K562 (cell line): Measurements from ENCODE around the gene CHPF2. TPM values are rescaled to one million over a fixed set of nuclear protein-coding genes. Genes with fewer than 3 reads are reported as not detected.

Experiments
- ETV5 ChIP-seq: sonication (generic); formaldehyde crosslinking; IDR thresholded peaks from 2 replicates; pipeline ENCODE4 v1.4.0; 2020; ENCODE audit warnings: low read depth, mild to moderate bottlenecking, missing genetic modification reagents
- GABPB2 ChIP-seq: fragments of 250-450 bp; sonication (Bioruptor Pico); conservative IDR thresholded peaks from 2 replicates; pipeline ENCODE4 v1.5.1; 2021; ENCODE audit warnings: mild to moderate bottlenecking
- HMG20B ChIP-seq: fragments of 250-450 bp; sonication (Bioruptor Pico); IDR thresholded peaks from 2 replicates; pipeline ENCODE4 v1.5.0; 2021; ENCODE audit warnings: mild to moderate bottlenecking
- HOXB6 ChIP-seq: fragments of 250-450 bp; sonication (Bioruptor Pico); IDR thresholded peaks from 2 replicates; pipeline ENCODE4 v1.5.1; 2022; ENCODE audit warnings: mild to moderate bottlenecking, borderline replicate concordance
- L3MBTL2 ChIP-seq: fragments of 450-650 bp; IDR thresholded peaks from 2 replicates; pipeline ENCODE4 v1.6.1; 2016; ENCODE audit warnings: mild to moderate bottlenecking, moderate library complexity
- MAFF ChIP-seq: IDR thresholded peaks from 2 replicates; pipeline ENCODE4 v1.6.1; 2012; ENCODE audit warnings: low read length, improper control_type of control experiment
- NR2C1 ChIP-seq, 2 experiments: fragments of 450-650 bp; IDR thresholded peaks; 2 replicates each; pipeline ENCODE4 v1.6.1; 2017; ENCODE audit warnings: mild to moderate bottlenecking in 2 of 2, antibody characterized with exemption in 1 of 2, inconsistent platforms in 1 of 2, missing compliant biosample characterization in 1 of 2, missing genetic modification characterization in 1 of 2
- NRF1 ChIP-seq, 2 experiments: fragments of 450-650 bp; IDR thresholded peaks in 1 of 2; conservative IDR thresholded peaks in 1 of 2; 2 replicates each; pipeline ENCODE4 v1.6.1; 2014; ENCODE audit warnings: mild to moderate bottlenecking in 2 of 2
- PHF8 ChIP-seq: fragments of 200-600 bp; sonication (generic); IDR thresholded peaks from 2 replicates; pipeline ENCODE4 v1.6.1; 2012; ENCODE audit warnings: mixed run types, mild to moderate bottlenecking, inconsistent platforms, low read length, moderate library complexity, borderline replicate concordance
- PML ChIP-seq: IDR thresholded peaks from 2 replicates; pipeline ENCODE4 v1.6.1; 2012; ENCODE audit warnings: low read length, inconsistent platforms
- POLR2G ChIP-seq: fragments of 200-400 bp; formaldehyde crosslinking; IDR thresholded peaks from 2 replicates; pipeline ENCODE4 v1.6.1; 2017; ENCODE audit warnings: low read depth, mild to moderate bottlenecking, antibody characterized with exemption, low read length, moderate library complexity
- RB1 ChIP-seq: fragments of 450-650 bp; IDR thresholded peaks from 2 replicates; pipeline ENCODE4 v1.6.1; 2017; ENCODE audit warnings: low read depth, mild to moderate bottlenecking
- RBM15 ChIP-seq: fragments of 200-400 bp; formaldehyde crosslinking; IDR thresholded peaks from 2 replicates; pipeline ENCODE4 v1.6.1; 2018; ENCODE audit warnings: mild to moderate bottlenecking, low read length, moderate library complexity; ENCODE audit not compliant: insufficient read depth
- SMAD3 ChIP-seq: fragments of 450-650 bp; formaldehyde crosslinking; conservative IDR thresholded peaks from 2 replicates; pipeline ENCODE4 v1.4.0; 2020; ENCODE audit warnings: mild to moderate bottlenecking
- SMARCC2 ChIP-seq: fragments of 450-650 bp; IDR thresholded peaks from 2 replicates; pipeline ENCODE4 v1.6.1; 2017; ENCODE audit warnings: antibody characterized with exemption, moderate library complexity, mild to moderate bottlenecking, low read depth
- XRCC3 ChIP-seq: fragments of 450-650 bp; IDR thresholded peaks from 2 replicates; pipeline ENCODE4 v1.6.1; 2017; ENCODE audit warnings: mild to moderate bottlenecking, moderate library complexity
- ZNF583 ChIP-seq: fragments of 250-450 bp; sonication (Bioruptor Pico); IDR thresholded peaks from 2 replicates; pipeline ENCODE4 v1.4.0; 2020
- polyA plus RNA-seq, 8 experiments: library from polyadenylated mRNA; depleted of rRNA in 4 of 8; stranded (reverse) in 5 of 8; unstranded in 3 of 8; fragments of >200 nt; fragmentation: Nextera tagmentation in 2 of 8; fragmentation: Illumina TruSeq in 1 of 8; extraction: Ambion mirVana in 2 of 8; extraction: Trizol in 1 of 8; gene quantifications; 2 replicates each; pipeline versions ENCODE4 v1.2.1 to v1.2.3, GENCODE V29; 2011 to 2014; ENCODE audit warnings: inconsistent platforms in 1 of 8, missing spikeins in 1 of 8
- total RNA-seq, 7 experiments: library from RNA; depleted of rRNA in 6 of 7; stranded (reverse); fragments of >200 nt in 6 of 7; fragmentation: Illumina TruSeq in 2 of 7; extraction: Trizol in 2 of 7; gene quantifications; 2 replicates each; pipeline versions ENCODE4 v1.2.1 to v1.2.3, GENCODE V29; 2011 to 2021; ENCODE audit warnings: low replicate concordance in 1 of 7
- TF ChIP-seq, protein P1 (sequence below), 2 experiments: IDR thresholded peaks; 2 replicates each; pipeline ENCODE4 v1.6.1; 2011; ENCODE audit warnings: borderline replicate concordance in 1 of 2, control low read depth in 1 of 2, low read depth in 1 of 2, low read length in 1 of 2, mild to moderate bottlenecking in 1 of 2, mixed read lengths in 1 of 2, moderate library complexity in 1 of 2; ENCODE audit not compliant: insufficient read depth in 1 of 2, insufficient read length in 1 of 2, poor library complexity in 1 of 2, severe bottlenecking in 1 of 2; ENCODE audit errors: extremely low read depth in 1 of 2
- TF ChIP-seq, protein P2 (sequence below): fragments of 250-450 bp; sonication (Bioruptor Pico); IDR thresholded peaks from 2 replicates; pipeline ENCODE4 v1.4.0; 2020; ENCODE audit warnings: mild to moderate bottlenecking
- TF ChIP-seq, protein P3 (sequence below): IDR thresholded peaks from 2 replicates; pipeline ENCODE4 v1.6.1; 2011; ENCODE audit not compliant: insufficient read length; ENCODE audit errors: extremely low read depth
- TF ChIP-seq, protein P4 (sequence below): sonication (generic); formaldehyde crosslinking; IDR thresholded peaks from 2 replicates; pipeline ENCODE4 v1.8.1; 2023; ENCODE audit warnings: mild to moderate bottlenecking, missing genetic modification reagents
- TF ChIP-seq, protein P5 (sequence below): sonication (generic); formaldehyde crosslinking; IDR thresholded peaks from 2 replicates; pipeline ENCODE4 v1.8.1; 2023; ENCODE audit warnings: mild to moderate bottlenecking, missing genetic modification reagents

Gene CHPF2
- total and polyA plus RNA-seq, 9 of the 15 experiments (the other 6 are each of a cell fraction or from before 2014, with no cell fraction given): 0.08 to 32.8 (median 10.5) TPM

DNA sequence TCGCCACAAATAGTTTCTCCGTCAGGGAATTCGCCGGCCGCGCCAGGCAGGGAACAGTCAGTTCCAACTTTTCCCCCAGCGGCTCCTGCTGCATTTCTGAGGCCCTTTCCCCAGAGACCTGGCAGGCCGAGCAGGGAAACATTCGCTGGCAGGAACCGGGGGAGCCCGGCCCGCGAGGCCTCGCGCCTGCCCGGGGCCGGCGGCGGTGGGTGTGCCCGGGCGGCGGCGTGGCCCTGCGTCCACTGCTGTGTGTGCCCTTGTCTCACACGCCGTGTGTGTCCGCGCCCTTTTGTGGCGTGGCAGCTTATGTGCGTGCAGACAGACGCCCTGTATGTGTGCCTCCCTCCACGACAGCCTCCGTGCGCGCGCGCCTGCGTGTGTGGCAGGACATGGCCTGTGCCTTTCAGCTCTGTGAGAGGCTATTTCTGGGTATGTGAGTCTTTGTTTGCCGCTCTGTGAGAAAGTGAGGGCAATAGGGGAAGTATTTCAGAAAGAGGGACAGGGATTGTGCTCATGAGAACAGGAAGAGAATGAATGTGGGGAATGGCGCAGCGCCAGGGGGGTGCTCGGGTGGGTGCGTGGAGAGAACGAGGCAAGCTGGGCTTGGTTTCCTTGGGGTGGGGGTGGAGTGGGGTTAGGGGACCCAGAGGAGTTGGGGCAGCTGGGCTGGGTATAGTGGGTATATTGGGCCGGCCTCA, 16.9 kb downstream of the CHPF2 start (continued):
- TF ChIP-seq, protein P1, sequence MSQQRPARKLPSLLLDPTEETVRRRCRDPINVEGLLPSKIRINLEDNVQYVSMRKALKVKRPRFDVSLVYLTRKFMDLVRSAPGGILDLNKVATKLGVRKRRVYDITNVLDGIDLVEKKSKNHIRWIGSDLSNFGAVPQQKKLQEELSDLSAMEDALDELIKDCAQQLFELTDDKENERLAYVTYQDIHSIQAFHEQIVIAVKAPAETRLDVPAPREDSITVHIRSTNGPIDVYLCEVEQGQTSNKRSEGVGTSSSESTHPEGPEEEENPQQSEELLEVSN (IDR thresholded peaks at IDR 0.05; ENCODE audit: borderline replicate concordance in 1 of 2, extremely low read depth in 1 of 2, insufficient read depth in 1 of 2, insufficient read length in 1 of 2, low read depth in 1 of 2, low read length in 1 of 2, poor library complexity in 1 of 2, severe bottlenecking in 1 of 2): peak in 1 of 2 experiments; percentile 53
- TF ChIP-seq, protein P2, sequence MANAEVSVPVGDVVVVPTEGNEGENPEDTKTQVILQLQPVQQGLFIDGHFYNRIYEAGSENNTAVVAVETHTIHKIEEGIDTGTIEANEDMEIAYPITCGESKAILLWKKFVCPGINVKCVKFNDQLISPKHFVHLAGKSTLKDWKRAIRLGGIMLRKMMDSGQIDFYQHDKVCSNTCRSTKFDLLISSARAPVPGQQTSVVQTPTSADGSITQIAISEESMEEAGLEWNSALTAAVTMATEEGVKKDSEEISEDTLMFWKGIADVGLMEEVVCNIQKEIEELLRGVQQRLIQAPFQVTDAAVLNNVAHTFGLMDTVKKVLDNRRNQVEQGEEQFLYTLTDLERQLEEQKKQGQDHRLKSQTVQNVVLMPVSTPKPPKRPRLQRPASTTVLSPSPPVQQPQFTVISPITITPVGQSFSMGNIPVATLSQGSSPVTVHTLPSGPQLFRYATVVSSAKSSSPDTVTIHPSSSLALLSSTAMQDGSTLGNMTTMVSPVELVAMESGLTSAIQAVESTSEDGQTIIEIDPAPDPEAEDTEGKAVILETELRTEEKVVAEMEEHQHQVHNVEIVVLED (CRISPR knock-in tag): no peak
- TF ChIP-seq, protein P3, sequence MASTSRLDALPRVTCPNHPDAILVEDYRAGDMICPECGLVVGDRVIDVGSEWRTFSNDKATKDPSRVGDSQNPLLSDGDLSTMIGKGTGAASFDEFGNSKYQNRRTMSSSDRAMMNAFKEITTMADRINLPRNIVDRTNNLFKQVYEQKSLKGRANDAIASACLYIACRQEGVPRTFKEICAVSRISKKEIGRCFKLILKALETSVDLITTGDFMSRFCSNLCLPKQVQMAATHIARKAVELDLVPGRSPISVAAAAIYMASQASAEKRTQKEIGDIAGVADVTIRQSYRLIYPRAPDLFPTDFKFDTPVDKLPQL: no peak
- TF ChIP-seq XRCC3 (no peak), HMG20B (CRISPR knock-in tag) (no peak), NRF1 (conservative IDR thresholded peaks at IDR 0.05 in 1 of 2, IDR thresholded peaks at IDR 0.05 in 1 of 2) (peak; percentile 80 to 83), POLR2G (0 out of 2 replicates have a peak, but pooled peaks have one; percentile 24), HOXB6 (no peak), PHF8 (peak; percentile 8; the same call in 1 of the 2 replicates), ETV5 (CRISPR knock-in tag) (no peak), PML (no peak), ZNF583 (CRISPR knock-in tag) (no peak), NR2C1 (IDR thresholded peaks at IDR 0.05) (no peak), NR2C1 (tag; IDR thresholded peaks at IDR 0.05) (no peak), MAFF (no peak), GABPB2 (CRISPR knock-in tag) (no peak), SMARCC2 (no peak), L3MBTL2 (peak; percentile 64), RB1 (peak; percentile 13; the same call in 1 of the 2 replicates), SMAD3 (CRISPR knock-in tag) (no peak), RBM15 (no peak)
- TF ChIP-seq, protein P4, sequence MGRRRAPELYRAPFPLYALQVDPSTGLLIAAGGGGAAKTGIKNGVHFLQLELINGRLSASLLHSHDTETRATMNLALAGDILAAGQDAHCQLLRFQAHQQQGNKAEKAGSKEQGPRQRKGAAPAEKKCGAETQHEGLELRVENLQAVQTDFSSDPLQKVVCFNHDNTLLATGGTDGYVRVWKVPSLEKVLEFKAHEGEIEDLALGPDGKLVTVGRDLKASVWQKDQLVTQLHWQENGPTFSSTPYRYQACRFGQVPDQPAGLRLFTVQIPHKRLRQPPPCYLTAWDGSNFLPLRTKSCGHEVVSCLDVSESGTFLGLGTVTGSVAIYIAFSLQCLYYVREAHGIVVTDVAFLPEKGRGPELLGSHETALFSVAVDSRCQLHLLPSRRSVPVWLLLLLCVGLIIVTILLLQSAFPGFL (CRISPR knock-in tag): no peak
- TF ChIP-seq, protein P5, sequence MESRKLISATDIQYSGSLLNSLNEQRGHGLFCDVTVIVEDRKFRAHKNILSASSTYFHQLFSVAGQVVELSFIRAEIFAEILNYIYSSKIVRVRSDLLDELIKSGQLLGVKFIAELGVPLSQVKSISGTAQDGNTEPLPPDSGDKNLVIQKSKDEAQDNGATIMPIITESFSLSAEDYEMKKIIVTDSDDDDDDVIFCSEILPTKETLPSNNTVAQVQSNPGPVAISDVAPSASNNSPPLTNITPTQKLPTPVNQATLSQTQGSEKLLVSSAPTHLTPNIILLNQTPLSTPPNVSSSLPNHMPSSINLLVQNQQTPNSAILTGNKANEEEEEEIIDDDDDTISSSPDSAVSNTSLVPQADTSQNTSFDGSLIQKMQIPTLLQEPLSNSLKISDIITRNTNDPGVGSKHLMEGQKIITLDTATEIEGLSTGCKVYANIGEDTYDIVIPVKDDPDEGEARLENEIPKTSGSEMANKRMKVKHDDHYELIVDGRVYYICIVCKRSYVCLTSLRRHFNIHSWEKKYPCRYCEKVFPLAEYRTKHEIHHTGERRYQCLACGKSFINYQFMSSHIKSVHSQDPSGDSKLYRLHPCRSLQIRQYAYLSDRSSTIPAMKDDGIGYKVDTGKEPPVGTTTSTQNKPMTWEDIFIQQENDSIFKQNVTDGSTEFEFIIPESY (CRISPR knock-in tag): peak; percentile 81
